IMR-90 (cell line): ENCODE results near the gene RYR1. TPM values are rescaled to one million over a fixed set of nuclear protein-coding genes. Genes with fewer than 3 reads are reported as not detected.

ENCODE experiments used
- ATAC-seq: fragments of 200-7000 bp; cut with Tn5 transposase; 2 replicates; pipeline ENCODE4 v1.9.1; 2020; ENCODE audit warnings: low read depth, mild to moderate bottlenecking, moderate library complexity
- BruUV-seq: library from RNA; stranded (reverse); fragments of 400-500 nt; replicated peaks from 2 replicates; lab custom pipeline; 2021; lab: Mats Ljungman, UMichigan
- CTCF ChIA-PET: fragments of 300-600 bp; formaldehyde crosslinking; extraction: SDS; loops from one replicate; lab custom pipeline; 2021; ENCODE audit warnings: antibody characterized with exemption; lab: Yijun Ruan, JAX
- POLR2A ChIA-PET: fragments of 300-600 bp; sonication (Branson Sonifier 250); formaldehyde crosslinking; loops from one replicate; lab custom pipeline; 2022; ENCODE audit warnings: antibody characterized with exemption; ENCODE audit not compliant: unreplicated experiment; lab: Charles Lee
- DNase-seq: peaks from one replicate; pipeline ENCODE4 v3.0.0; 2013
- H2AFZ ChIP-seq: replicated peaks from 2 replicates; pipeline ENCODE3; 2013; ENCODE audit warnings: low read length, mild to moderate bottlenecking; ENCODE audit not compliant: poor library complexity
- H2AK5ac ChIP-seq: 2 replicates; pipeline ENCODE4 v1.6.1; 2013; ENCODE audit warnings: low read depth, low read length, inconsistent platforms
- H2AK9ac ChIP-seq: replicated peaks from 2 replicates; pipeline ENCODE3; 2013; ENCODE audit warnings: mild to moderate bottlenecking, low read depth, low read length, moderate library complexity; ENCODE audit not compliant: poor library complexity
- H2BK120ac ChIP-seq: 2 replicates; pipeline ENCODE4 v1.6.1; 2013; ENCODE audit warnings: low read depth, low read length, inconsistent platforms
- H2BK15ac ChIP-seq: 3 replicates; pipeline ENCODE4 v1.6.1; 2013; ENCODE audit warnings: low read depth, low read length, inconsistent platforms
- H2BK20ac ChIP-seq: 2 replicates; pipeline ENCODE4 v1.6.1; 2013; ENCODE audit warnings: low read depth, mild to moderate bottlenecking, inconsistent platforms, low read length, moderate library complexity
- H2BK5ac ChIP-seq: 2 replicates; pipeline ENCODE4 v1.6.1; 2013; ENCODE audit warnings: mild to moderate bottlenecking, low read depth, low read length, inconsistent platforms; ENCODE audit not compliant: poor library complexity, severe bottlenecking
- H3K14ac ChIP-seq: replicated peaks from 2 replicates; pipeline ENCODE4 v1.6.1; 2013; ENCODE audit warnings: low read depth, low read length, inconsistent platforms
- H3K18ac ChIP-seq: 2 replicates; pipeline ENCODE4 v1.6.1; 2013; ENCODE audit warnings: low read depth, low read length, control low read depth
- H3K23ac ChIP-seq: 2 replicates; pipeline ENCODE4 v1.6.1; 2013; ENCODE audit warnings: low read depth, low read length, inconsistent platforms
- H3K27ac ChIP-seq: 2 replicates; pipeline ENCODE4 v1.5.1; 2013; ENCODE audit warnings: mild to moderate bottlenecking, control low read depth, low read length; ENCODE audit not compliant: insufficient read depth
- H3K27me3 ChIP-seq: 2 replicates; pipeline ENCODE4 v1.6.1; 2013; ENCODE audit warnings: low read length; ENCODE audit not compliant: control insufficient read depth, insufficient read depth
- H3K36me3 ChIP-seq: 2 replicates; pipeline ENCODE4 v1.6.1; 2013; ENCODE audit warnings: low read length, mixed read lengths; ENCODE audit not compliant: control insufficient read depth, insufficient read depth
- H3K4ac ChIP-seq: 2 replicates; pipeline ENCODE4 v1.6.1; 2013; ENCODE audit warnings: low read depth, low read length, inconsistent platforms
- H3K4me1 ChIP-seq: 2 replicates; pipeline ENCODE4 v1.6.1; 2013; ENCODE audit warnings: low read length, mixed read lengths; ENCODE audit not compliant: control insufficient read depth, insufficient read depth
- H3K4me2 ChIP-seq: 2 replicates; pipeline ENCODE4 v1.6.1; 2013; ENCODE audit warnings: low read depth, mild to moderate bottlenecking, control low read depth, low read length, moderate library complexity
- H3K4me3 ChIP-seq: 2 replicates; pipeline ENCODE4 v1.5.1; 2013; ENCODE audit warnings: low read depth, mild to moderate bottlenecking, control low read depth, low read length, moderate library complexity; ENCODE audit not compliant: insufficient read depth
- H3K56ac ChIP-seq: 2 replicates; pipeline ENCODE4 v1.6.1; 2013; ENCODE audit warnings: low read length, inconsistent platforms; ENCODE audit not compliant: insufficient read depth; ENCODE audit errors: extremely low read depth
- H3K79me1 ChIP-seq, 2 experiments: 2 replicates each; pipeline ENCODE4 v1.6.1; 2013; ENCODE audit warnings: low read length in 2 of 2, inconsistent platforms in 1 of 2, low read depth in 1 of 2
- H3K9ac ChIP-seq: 2 replicates; pipeline ENCODE4 v1.6.1; 2013; ENCODE audit warnings: low read depth, low read length, control low read depth
- H3K9me1 ChIP-seq: 2 replicates; pipeline ENCODE4 v1.6.1; 2013; ENCODE audit warnings: low read length, inconsistent platforms; ENCODE audit not compliant: insufficient read depth
- H3K9me3 ChIP-seq: 2 replicates; pipeline ENCODE4 v1.6.1; 2013; ENCODE audit warnings: low read length; ENCODE audit not compliant: control insufficient read depth, insufficient read depth
- H4K20me1 ChIP-seq: 2 replicates; pipeline ENCODE4 v1.6.1; 2013; ENCODE audit warnings: low read length, inconsistent platforms; ENCODE audit not compliant: insufficient read depth
- H4K5ac ChIP-seq: 2 replicates; pipeline ENCODE4 v1.6.1; 2013; ENCODE audit warnings: mild to moderate bottlenecking, low read depth, low read length, control low read depth
- H4K8ac ChIP-seq, 2 experiments: 2 replicates each; pipeline ENCODE4 v1.6.1; 2013; ENCODE audit warnings: low read depth in 2 of 2, low read length in 2 of 2, control low read depth in 1 of 2, inconsistent platforms in 1 of 2
- H4K91ac ChIP-seq: 2 replicates; pipeline ENCODE4 v1.6.1; 2013; ENCODE audit warnings: low read depth, low read length, inconsistent platforms; ENCODE audit not compliant: insufficient read depth
- CHD1 ChIP-seq: IDR thresholded peaks from 2 replicates; pipeline ENCODE4 v1.6.1; 2012; ENCODE audit warnings: low read depth, low read length, improper control_type of control experiment
- FOS ChIP-seq: fragments of 150-350 bp; IDR thresholded peaks from 2 replicates; pipeline ENCODE4 v1.6.1; 2016; ENCODE audit warnings: low read depth, low read length
- MAZ ChIP-seq: IDR thresholded peaks from 2 replicates; pipeline ENCODE4 v1.6.1; 2012; ENCODE audit warnings: low read depth, mild to moderate bottlenecking, low read length, improper control_type of control experiment, moderate library complexity, borderline replicate concordance
- MXI1 ChIP-seq: IDR thresholded peaks from 2 replicates; pipeline ENCODE4 v1.6.1; 2012; ENCODE audit warnings: low read depth, mild to moderate bottlenecking, low read length, moderate library complexity, borderline replicate concordance
- NFE2L2 ChIP-seq: fragments of 150-350 bp; IDR thresholded peaks from 2 replicates; pipeline ENCODE4 v1.6.1; 2016; ENCODE audit warnings: low read depth, mild to moderate bottlenecking, low read length
- POLR2A ChIP-seq: IDR thresholded peaks from 2 replicates; pipeline ENCODE4 v1.6.1; 2012; ENCODE audit warnings: mild to moderate bottlenecking, low read depth, low read length
- RAD21 ChIP-seq: IDR thresholded peaks from 2 replicates; pipeline ENCODE4 v1.6.1; 2012; ENCODE audit warnings: low read length, improper control_type of control experiment
- RFX5 ChIP-seq: IDR thresholded peaks from 2 replicates; pipeline ENCODE4 v1.8.0; 2012; ENCODE audit warnings: low read depth, mild to moderate bottlenecking, low read length, moderate library complexity
- SMC3 ChIP-seq: fragments of 150-350 bp; IDR thresholded peaks from 2 replicates; pipeline ENCODE4 v1.6.1; 2016; ENCODE audit warnings: low read depth, mild to moderate bottlenecking, antibody characterized with exemption, low read length, moderate library complexity
- WGBS, 2 experiments: methylation state at CpG; one replicate each; pipeline versions ENCODE4 v1.1.5 to v1.1.7; 2013; ENCODE audit warnings: missing lambda C conversion rate in 2 of 2; ENCODE audit not compliant: insufficient read length in 1 of 2; ENCODE audit errors: extremely low coverage in 2 of 2; 5-methylcytosine and 5-hydroxymethylcytosine counted together
- dilution Hi-C: fragments of 300-500 bp; cut with HindIII; formaldehyde crosslinking; loops from one replicate; pipeline ENCODE4 v1.14.3; 2018; ENCODE audit warnings: low sequenced_read_pairs; ENCODE audit not compliant: unreplicated experiment
- in situ Hi-C: fragments of 300-500 bp; cut with MboI; formaldehyde crosslinking; loops from 3 replicates; pipeline ENCODE4 v1.14.3; 2019; ENCODE audit warnings: low sequenced_read_pairs, inconsistent platforms, mixed read lengths
- intact Hi-C: fragments of 100-400 bp; cut with micrococcal nuclease; formaldehyde crosslinking; loops from 2 replicates; pipeline ENCODE4 v1.10.0; 2022
- polyA plus RNA-seq, 3 experiments: library from polyadenylated mRNA; depleted of rRNA; stranded (reverse); fragments of >200 nt; gene quantifications; 2 replicates each; pipeline ENCODE4 v1.2.3, GENCODE V29; 2012; ENCODE audit warnings: low replicate concordance in 1 of 3
- total RNA-seq: library from RNA; depleted of rRNA; stranded (reverse); fragments of >200 nt; gene quantifications from 2 replicates; pipeline ENCODE4 v1.2.3, GENCODE V29; 2012
- TF ChIP-seq, protein P1 (sequence below): fragments of 150-350 bp; IDR thresholded peaks from 2 replicates; pipeline ENCODE4 v1.6.1; 2016; ENCODE audit warnings: low read depth, mild to moderate bottlenecking, low read length, moderate library complexity, borderline replicate concordance
- TF ChIP-seq, protein P2 (sequence below): conservative IDR thresholded peaks from 2 replicates; pipeline ENCODE4 v1.5.1; 2012; ENCODE audit warnings: mild to moderate bottlenecking, low read depth, low read length, improper control_type of control experiment

The RYR1 gene
- total and polyA plus RNA-seq, 2 of the 4 experiments (the other 2 are of a cell fraction) = not detected

DNA sequence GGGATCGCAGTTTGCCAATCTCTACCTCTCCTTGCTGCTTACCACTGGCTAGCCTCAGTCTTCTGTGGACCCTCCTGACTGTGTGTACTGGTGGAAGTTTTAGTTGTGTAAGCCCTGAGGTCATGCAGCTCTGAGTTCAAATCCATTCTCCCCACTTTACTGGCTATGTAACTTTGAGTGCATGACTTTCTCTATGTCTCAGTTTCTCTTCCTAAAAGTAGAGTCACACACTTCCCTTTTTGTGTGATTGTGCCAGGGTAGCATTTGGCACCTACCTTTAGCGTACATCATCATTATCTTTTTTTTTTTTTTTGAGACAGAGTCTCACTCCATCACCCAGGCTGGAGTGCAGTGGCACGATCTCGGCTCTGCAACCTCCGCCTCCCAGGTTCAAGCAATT lies 113.9 kb downstream of the RYR1 start:
- ChIA-PET CTCF (no interaction called here), POLR2A (no interaction called here)
- no peak for DNase-seq
- Histone ChIP-seq H3K18ac (no peak overlapping the region), H3K14ac (no peak overlapping the region), H3K9me3 (no peaks in the 10 kb centered on the region), H3K36me3 (no peaks in the 10 kb centered on the region), H3K56ac (no peak overlapping the region), H3K23ac (no peak overlapping the region), H3K4ac (no peak overlapping the region), H3K9ac (no peak overlapping the region), H3K79me1 (no peaks in the 10 kb centered on the region), H4K20me1 (no peaks in the 10 kb centered on the region), H2AK9ac (no peak overlapping the region), H4K5ac (no peak overlapping the region), H2BK120ac (no peak overlapping the region), H3K27ac (no peak overlapping the region), H2BK20ac (no peak overlapping the region), H3K4me3 (no peak overlapping the region), H3K27me3 (peaks cover 6% of the 10 kb centered on the region), H2BK5ac (no peak overlapping the region), H4K8ac (no peak overlapping the region), H3K9me1 (no peaks in the 10 kb centered on the region), H4K91ac (no peak overlapping the region), H3K4me1 (no peaks in the 10 kb centered on the region; the same call in 1 of the 2 replicates), H3K4me2 (no peak overlapping the region), H2AK5ac (no peak overlapping the region), H2BK15ac (no peak overlapping the region), H2AFZ (no peak overlapping the region)
- no peak for ATAC-seq
- dilution Hi-C loops = no loop called here
- intact Hi-C loops = no loop called here
- BruUV-seq = no TSS peak
- in situ Hi-C loops = no loop called here
- TF ChIP-seq MAZ (no peak), NFE2L2 (no peak), MXI1 (no peak), POLR2A (no peak), FOS (no peak), CHD1 (no peak), RFX5 (no peak), SMC3 (no peak), RAD21 (no peak)
- TF ChIP-seq, protein P1, sequence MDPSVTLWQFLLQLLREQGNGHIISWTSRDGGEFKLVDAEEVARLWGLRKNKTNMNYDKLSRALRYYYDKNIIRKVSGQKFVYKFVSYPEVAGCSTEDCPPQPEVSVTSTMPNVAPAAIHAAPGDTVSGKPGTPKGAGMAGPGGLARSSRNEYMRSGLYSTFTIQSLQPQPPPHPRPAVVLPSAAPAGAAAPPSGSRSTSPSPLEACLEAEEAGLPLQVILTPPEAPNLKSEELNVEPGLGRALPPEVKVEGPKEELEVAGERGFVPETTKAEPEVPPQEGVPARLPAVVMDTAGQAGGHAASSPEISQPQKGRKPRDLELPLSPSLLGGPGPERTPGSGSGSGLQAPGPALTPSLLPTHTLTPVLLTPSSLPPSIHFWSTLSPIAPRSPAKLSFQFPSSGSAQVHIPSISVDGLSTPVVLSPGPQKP = no peak
- TF ChIP-seq, protein P2, sequence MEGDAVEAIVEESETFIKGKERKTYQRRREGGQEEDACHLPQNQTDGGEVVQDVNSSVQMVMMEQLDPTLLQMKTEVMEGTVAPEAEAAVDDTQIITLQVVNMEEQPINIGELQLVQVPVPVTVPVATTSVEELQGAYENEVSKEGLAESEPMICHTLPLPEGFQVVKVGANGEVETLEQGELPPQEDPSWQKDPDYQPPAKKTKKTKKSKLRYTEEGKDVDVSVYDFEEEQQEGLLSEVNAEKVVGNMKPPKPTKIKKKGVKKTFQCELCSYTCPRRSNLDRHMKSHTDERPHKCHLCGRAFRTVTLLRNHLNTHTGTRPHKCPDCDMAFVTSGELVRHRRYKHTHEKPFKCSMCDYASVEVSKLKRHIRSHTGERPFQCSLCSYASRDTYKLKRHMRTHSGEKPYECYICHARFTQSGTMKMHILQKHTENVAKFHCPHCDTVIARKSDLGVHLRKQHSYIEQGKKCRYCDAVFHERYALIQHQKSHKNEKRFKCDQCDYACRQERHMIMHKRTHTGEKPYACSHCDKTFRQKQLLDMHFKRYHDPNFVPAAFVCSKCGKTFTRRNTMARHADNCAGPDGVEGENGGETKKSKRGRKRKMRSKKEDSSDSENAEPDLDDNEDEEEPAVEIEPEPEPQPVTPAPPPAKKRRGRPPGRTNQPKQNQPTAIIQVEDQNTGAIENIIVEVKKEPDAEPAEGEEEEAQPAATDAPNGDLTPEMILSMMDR = no peak
- 83% methylated on average over 1 of the region's 5 CpGs; no CpG with 5 or more reads in 1 of the 2 experiments for WGBS, 2 experiments
